HG02885 (cell line): ENCODE data around the gene UVRAG.

Experiments
- ATAC-seq: cut with Tn5 transposase; IDR thresholded peaks from one replicate; pipeline ENCODE4 v1.9.1; 2021; ENCODE audit warnings: mild to moderate bottlenecking; ENCODE audit not compliant: unreplicated experiment, poor library complexity

The UVRAG gene

DNA sequence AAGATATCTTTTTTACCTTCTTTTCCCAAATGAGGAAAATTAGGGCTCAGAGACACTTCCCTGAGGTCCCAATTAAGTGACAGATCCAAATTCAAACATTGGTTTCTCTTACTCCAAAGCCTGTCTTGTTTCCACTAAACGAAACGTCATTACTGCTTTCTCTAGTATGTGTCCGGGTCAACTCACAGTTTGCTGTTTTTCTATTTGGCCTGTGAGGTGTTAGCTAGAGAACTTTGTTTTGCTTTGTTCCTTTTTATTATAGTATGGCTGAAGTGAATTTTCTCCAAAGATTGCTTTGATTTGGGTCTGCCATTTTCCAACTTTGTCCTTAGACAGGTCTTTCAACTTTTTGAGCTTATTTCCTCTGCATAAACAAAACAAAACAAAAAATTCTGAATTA is 179.6 kb downstream of the UVRAG start:
- ATAC-seq: no peak

DNA sequence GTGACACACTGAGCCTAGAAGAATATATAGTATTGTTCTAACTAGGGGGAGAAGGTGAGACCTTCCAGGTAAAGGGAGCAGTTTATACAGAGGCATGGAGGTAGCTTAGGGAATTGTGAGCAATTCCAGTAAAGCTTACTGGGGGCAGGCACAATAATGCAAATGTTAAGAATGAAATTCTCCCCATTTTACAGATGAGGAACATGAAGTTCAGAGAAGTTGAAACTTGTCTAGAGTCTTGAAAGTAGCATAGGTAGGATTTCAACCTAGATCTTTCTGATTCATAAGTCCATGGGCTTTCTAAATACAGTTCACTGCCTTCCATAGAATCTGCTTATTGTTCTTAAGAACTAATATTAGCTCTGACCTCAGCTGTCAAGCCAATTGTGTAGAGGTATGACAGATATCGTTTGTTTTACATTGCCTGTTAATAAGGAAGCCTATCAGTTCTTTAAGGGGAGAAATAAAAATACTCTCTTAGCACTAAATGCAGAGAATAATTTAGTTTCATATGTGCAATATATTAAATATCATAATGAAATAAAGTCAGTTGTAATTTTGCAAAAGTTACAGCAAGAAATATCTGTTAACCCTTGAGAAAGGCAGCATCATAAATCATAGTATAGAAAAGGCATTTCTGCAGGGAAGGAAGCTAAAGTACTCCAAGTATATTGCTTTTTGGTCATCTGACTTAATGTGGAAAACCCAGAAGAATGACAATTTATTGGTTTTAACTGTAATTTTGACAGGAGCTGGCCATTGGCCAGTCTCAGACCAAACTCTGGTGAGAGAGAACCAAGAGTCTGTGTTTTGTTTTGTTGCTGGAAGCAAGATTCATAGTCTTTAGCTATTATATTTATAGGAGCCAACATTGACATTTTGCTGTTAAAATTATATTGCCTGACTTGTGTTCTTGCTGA is 181.8 kb downstream of the UVRAG start:
- ATAC-seq: no peak

DNA sequence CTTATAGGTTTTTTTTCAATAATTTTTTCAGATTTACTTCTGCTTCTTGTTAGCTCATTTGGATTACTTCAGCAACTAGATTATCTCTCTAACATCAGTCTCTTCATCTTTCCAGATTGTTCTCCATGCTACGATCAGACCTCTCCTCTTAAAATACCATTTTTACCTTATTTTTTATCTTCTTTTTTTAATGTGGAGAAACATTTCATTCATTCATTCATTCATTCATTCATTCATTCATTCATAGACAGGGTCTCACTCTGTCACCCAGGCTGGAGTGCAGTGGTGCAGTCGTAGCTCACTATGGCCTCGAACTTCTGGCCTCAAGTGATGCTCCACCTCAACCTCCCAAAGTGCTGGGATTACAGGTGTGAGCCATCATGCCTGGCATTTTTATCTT is 189.4 kb downstream of the UVRAG start:
- no peak for ATAC-seq

DNA sequence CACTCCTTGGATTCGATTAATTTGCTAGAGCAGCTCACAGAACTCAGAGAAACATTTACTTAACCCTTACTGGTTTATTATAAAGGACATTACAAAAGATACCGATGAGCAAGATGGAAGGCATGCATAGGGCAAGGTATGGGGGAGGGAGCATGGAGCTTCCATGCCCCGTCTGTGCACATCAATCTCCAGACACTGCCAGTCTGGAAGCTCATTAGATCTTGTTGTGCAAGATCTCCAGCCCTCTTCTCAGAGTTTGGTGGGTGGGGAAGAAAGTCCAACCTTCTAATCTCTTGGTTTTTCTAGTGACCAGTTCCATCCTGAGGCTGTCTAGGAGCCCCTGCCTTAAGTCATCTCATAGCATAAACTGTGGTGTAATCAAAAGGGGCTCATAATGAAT is 190.7 kb downstream of the UVRAG start:
- ATAC-seq: no peak

- no peak for ATAC-seq
Observed at GRCh38 chr11:76007166-76007565, 192.2 kb downstream of the UVRAG start.

- ATAC-seq: no peak
Observed at GRCh38 chr11:76008474-76008873, 193.5 kb downstream of the UVRAG start.

GRCh38 chr11:76010051-76010450 is 195.0 kb downstream of the UVRAG start:
- ATAC-seq: no peak

DNA sequence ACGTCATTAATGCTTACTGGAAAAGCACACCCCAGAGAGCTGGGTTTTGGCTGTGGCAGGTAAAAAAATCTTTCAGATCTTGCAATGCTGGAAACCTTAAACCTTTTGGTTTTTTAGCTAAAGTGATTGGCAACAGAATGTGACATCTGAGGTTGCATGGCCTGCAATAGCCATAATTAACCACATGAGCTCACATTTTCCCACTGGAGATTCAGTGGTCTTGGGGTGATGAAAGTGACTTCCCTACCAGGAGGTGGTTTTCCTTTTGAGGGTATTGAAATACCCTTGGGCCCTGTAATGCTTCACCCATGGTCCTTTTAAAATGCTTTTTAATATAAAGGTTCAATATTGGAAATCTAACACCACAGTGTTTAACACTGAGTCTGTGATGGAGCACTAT is 198.5 kb downstream of the UVRAG start:
- no peak for ATAC-seq

- ATAC-seq: no peak
Observed at GRCh38 chr11:76023236-76024068, 208.4 kb downstream of the UVRAG start.

GRCh38 chr11:76025068-76025467 is 210.1 kb downstream of the UVRAG start:
- no peak for ATAC-seq

DNA sequence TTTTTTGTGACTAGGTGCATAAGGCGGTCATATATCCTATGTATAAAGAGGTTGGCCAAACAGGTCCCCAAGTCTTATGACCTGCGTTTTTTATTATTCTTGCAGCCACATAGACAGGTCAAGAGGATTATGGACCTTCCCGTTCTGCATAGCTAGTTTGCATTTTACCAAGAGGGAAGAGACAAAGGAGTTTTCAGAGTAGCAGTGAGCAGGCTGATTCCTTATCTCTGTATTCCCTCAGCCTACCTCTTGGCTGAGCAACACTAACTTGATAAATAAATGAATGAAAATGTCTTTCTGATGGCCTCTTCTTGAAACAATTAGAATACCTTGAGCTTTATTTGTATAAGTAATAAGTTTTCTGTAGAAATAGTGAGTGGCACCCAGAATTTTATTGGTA is 210.8 kb downstream of the UVRAG start:
- ATAC-seq: no peak

- no peak for ATAC-seq
Observed at GRCh38 chr11:76026281-76026680, 211.3 kb downstream of the UVRAG start.

DNA sequence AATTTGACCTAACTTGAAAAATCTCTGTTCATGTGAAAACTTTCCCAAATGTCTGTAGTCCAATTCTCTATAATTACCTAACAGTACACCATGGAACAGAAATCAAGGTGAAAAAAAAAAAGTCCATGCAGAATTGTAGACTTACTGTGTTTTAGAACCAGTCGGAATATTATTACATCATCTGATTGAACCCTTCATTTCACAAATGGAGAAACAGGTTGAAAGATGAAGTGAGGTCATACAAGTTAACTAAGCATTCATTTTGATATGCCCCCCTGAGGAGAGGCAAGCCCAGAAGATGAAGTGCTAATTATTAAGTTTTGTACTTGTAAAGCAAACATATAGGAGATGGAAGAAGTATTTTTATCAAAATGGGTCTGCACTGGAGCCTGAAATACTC is 211.9 kb downstream of the UVRAG start:
- no peak for ATAC-seq

GRCh38 chr11:76030286-76030685 is 215.3 kb downstream of the UVRAG start:
- ATAC-seq: no peak

DNA sequence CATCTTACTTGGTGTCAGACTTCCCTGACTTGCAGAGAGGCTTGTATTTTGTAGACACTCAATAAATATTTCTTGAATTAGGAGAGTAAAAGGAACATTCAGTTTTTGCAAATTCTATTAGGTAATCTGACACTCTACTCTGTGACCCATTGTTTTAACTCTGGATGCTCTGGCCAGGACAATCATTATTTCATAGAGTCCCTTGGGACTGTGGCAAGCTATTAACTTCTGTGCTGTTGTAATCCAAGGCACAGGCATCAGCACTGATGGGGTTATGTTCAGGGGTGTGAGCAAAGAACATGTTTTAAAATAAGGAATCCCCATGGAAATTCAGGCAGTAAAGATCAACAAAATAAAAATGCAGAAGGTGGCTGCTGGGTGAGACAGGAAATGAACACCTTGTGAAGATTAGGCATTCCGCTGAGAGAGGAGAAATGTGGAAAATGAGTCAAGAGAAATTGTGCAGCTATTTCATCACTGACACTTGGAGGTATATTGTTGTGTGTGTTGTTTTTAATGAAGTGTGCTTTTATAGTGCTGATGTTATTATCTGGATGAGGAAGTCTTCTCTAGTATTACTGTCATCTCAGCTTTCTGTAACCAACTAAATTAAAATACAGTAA is 216.1 kb downstream of the UVRAG start:
- ATAC-seq: no peak

- peak; percentile 54 for ATAC-seq
Observed at GRCh38 chr11:76033699-76034098, 218.7 kb downstream of the UVRAG start.

- ATAC-seq: no peak
Observed at GRCh38 chr11:76035020-76035419, 220.0 kb downstream of the UVRAG start.

DNA sequence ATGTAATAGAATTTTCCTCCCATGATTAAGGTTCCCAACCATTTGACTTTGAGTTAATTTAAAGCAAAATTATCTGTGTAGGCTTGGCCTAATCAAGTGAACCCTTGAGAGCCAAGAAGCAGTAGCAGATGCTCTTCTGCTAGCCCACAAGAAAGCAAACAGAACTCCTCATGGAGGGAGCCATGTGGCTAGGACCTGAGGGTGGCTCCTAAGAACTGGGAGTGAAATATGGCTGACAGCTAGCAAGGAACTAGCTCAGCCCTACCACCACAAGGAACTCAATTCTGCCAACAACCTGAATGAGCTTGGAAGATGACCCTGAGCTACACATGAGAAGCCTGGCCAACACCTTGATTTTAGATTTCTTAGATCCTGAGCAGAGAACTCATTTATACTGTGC is 223.6 kb downstream of the UVRAG start:
- no peak for ATAC-seq

DNA sequence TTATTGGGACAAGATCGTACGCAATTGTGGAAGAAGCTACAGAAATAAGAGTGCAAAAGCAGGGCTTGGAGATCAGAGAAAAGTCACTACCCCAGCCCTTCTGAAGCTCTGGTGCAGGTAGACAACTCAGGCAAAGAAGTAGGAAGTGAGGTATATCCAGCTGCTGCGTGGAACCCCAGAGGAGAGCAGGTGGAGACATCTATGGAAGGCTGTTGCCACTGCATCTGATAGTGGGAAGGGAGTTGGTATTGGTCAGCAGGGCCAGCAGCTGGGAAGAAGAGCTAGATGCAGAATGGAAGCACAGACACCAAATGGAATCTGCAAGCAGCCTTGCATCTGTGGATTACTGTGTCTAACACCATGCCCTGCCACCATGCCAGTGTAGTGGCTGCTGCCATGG is 226.2 kb downstream of the UVRAG start:
- no peak for ATAC-seq

- no peak for ATAC-seq
Observed at GRCh38 chr11:76044750-76045320, 229.8 kb downstream of the UVRAG start.

DNA sequence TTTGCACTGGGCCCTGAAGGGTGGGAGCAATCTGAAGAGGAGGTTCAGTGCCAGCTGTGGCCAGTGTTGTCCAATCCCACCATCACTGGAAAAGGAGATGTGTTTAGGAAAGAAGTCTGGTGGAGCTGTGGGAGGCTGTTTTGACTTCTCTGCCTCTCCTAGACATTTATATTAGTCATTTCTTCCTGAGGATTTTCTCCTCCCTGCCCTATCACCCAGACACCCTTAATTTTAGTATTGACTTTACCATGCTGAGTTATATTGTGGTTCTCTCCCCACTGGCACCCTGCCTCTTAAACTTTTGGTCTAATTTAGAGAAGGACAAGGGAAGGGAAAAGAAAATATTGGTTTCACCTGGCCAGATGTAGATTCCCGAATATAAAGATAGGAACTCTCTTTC is 232.2 kb downstream of the UVRAG start:
- ATAC-seq: no peak
